Astrocyte (in vitro differentiated cells and primary cell): Measurements from ENCODE around the gene FAM83C. TPM values are rescaled to one million over a fixed set of nuclear protein-coding genes. Genes with fewer than 3 reads are reported as not detected.

Experiments used
- DNase-seq: peaks from one replicate; pipeline ENCODE4 v3.0.0-alpha.2; 2010; ENCODE audit warnings: low read depth
- FAIRE-seq: peaks from 2 replicates; lab custom pipeline; 2011; peaks lifted over from hg19 to GRCh38; lab: Jason Lieb, UNC
- H2AFZ ChIP-seq: 2 replicates; pipeline ENCODE4 v1.6.0; 2012; ENCODE audit warnings: low read depth, low read length, inconsistent platforms
- H3K27ac ChIP-seq: 2 replicates; pipeline ENCODE4 v1.5.1; 2011; ENCODE audit warnings: low read depth, low read length, inconsistent platforms
- H3K27me3 ChIP-seq: 2 replicates; pipeline ENCODE4 v1.6.0; 2011; ENCODE audit warnings: low read length, inconsistent platforms; ENCODE audit not compliant: insufficient read depth
- H3K36me3 ChIP-seq: 2 replicates; pipeline ENCODE4 v1.5.1; 2011; ENCODE audit warnings: low read length, inconsistent platforms; ENCODE audit not compliant: insufficient read depth
- H3K4me1 ChIP-seq: 2 replicates; pipeline ENCODE4 v1.5.1; 2011; ENCODE audit warnings: low read length, inconsistent platforms; ENCODE audit not compliant: insufficient read depth
- H3K4me2 ChIP-seq: 2 replicates; pipeline ENCODE4 v1.6.0; 2012; ENCODE audit warnings: low read length, inconsistent platforms
- H3K4me3 ChIP-seq: 2 replicates; pipeline ENCODE4 v1.5.1; 2011; ENCODE audit warnings: low read depth, mild to moderate bottlenecking, low read length, inconsistent platforms; ENCODE audit not compliant: insufficient read depth
- H3K79me2 ChIP-seq: 2 replicates; pipeline ENCODE4 v1.6.0; 2012; ENCODE audit warnings: mild to moderate bottlenecking, low read length, inconsistent platforms; ENCODE audit not compliant: insufficient read depth
- H3K9ac ChIP-seq: 2 replicates; pipeline ENCODE4 v1.6.0; 2012; ENCODE audit warnings: mild to moderate bottlenecking, low read length, inconsistent platforms
- H3K9me3 ChIP-seq: 2 replicates; pipeline ENCODE4 v1.5.1; 2012; ENCODE audit warnings: low read depth, mild to moderate bottlenecking, low read length, inconsistent platforms; ENCODE audit not compliant: insufficient read depth
- H4K20me1 ChIP-seq: 2 replicates; pipeline ENCODE4 v1.6.0; 2012; ENCODE audit warnings: low read length, inconsistent platforms; ENCODE audit not compliant: insufficient read depth
- H3K27ac Mint-ChIP-seq: one replicate; pipeline ENCODE4 v1.8.0; 2021; ENCODE audit warnings: mild to moderate bottlenecking, mixed read lengths; ENCODE audit not compliant: unreplicated experiment
- H3K27me3 Mint-ChIP-seq: one replicate; pipeline ENCODE4 v1.8.0; 2021; ENCODE audit warnings: low read depth, mixed read lengths; ENCODE audit not compliant: unreplicated experiment
- H3K36me3 Mint-ChIP-seq: one replicate; pipeline ENCODE4 v1.8.0; 2021; ENCODE audit warnings: low read depth, mixed read lengths; ENCODE audit not compliant: unreplicated experiment
- H3K4me1 Mint-ChIP-seq: one replicate; pipeline ENCODE4 v1.8.0; 2021; ENCODE audit warnings: low read depth, mixed read lengths; ENCODE audit not compliant: unreplicated experiment
- H3K4me3 Mint-ChIP-seq: one replicate; pipeline ENCODE4 v1.8.0; 2021; ENCODE audit warnings: mild to moderate bottlenecking, moderate library complexity, mixed read lengths; ENCODE audit not compliant: unreplicated experiment
- H3K9me3 Mint-ChIP-seq: one replicate; pipeline ENCODE4 v1.8.0; 2021; ENCODE audit warnings: mild to moderate bottlenecking, mixed read lengths; ENCODE audit not compliant: unreplicated experiment
- EZH2 ChIP-seq: IDR thresholded peaks from 2 replicates; pipeline ENCODE4 v1.6.1; 2012; ENCODE audit warnings: mild to moderate bottlenecking, low read length, inconsistent platforms; ENCODE audit not compliant: insufficient read depth
- total RNA-seq: library from RNA; stranded (reverse); gene quantifications from 2 replicates; pipeline ENCODE4 v1.2.1, GENCODE V29; 2021
- TF ChIP-seq, protein P1 (sequence below): IDR thresholded peaks from 2 replicates; pipeline ENCODE4 v1.5.1; 2011; ENCODE audit warnings: low read depth, mild to moderate bottlenecking, inconsistent platforms, low read length, moderate library complexity; ENCODE audit not compliant: insufficient read depth

Gene FAM83C
- total RNA-seq, 1 donor from 2014 or later: not detected

GRCh38 chr20:35311409-35311808, 19.2 kb upstream of the FAM83C start:
- FAIRE-seq: no peak

GRCh38 chr20:35307666-35308653, 15.7 kb upstream of the FAM83C start:
- TF ChIP-seq, protein P1, sequence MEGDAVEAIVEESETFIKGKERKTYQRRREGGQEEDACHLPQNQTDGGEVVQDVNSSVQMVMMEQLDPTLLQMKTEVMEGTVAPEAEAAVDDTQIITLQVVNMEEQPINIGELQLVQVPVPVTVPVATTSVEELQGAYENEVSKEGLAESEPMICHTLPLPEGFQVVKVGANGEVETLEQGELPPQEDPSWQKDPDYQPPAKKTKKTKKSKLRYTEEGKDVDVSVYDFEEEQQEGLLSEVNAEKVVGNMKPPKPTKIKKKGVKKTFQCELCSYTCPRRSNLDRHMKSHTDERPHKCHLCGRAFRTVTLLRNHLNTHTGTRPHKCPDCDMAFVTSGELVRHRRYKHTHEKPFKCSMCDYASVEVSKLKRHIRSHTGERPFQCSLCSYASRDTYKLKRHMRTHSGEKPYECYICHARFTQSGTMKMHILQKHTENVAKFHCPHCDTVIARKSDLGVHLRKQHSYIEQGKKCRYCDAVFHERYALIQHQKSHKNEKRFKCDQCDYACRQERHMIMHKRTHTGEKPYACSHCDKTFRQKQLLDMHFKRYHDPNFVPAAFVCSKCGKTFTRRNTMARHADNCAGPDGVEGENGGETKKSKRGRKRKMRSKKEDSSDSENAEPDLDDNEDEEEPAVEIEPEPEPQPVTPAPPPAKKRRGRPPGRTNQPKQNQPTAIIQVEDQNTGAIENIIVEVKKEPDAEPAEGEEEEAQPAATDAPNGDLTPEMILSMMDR: no peak
- no peak for TF ChIP-seq EZH2
- DNase-seq: peak; percentile 79
- Histone ChIP-seq H3K9ac (peak overlapping the region; percentile 81), H3K4me3 (no peak overlapping the region), H3K4me1 (peaks cover 85% of the 10 kb centered on the region), H3K27me3 (no peaks in the 10 kb centered on the region), H3K9me3 (no peaks in the 10 kb centered on the region), H3K27ac (peak overlapping the region; percentile 100), H4K20me1 (no peaks in the 10 kb centered on the region), H3K79me2 (peaks cover 8% of the 10 kb centered on the region), H3K4me2 (peak overlapping the region; percentile 46), H2AFZ (no peak overlapping the region), H3K36me3 (no peaks in the 10 kb centered on the region)
- H3K27me3 Mint-ChIP-seq: no peaks in the 10 kb centered on the region
- peaks cover 11% of the 10 kb centered on the region for H3K36me3 Mint-ChIP-seq
- peaks cover 3% of the 10 kb centered on the region for H3K9me3 Mint-ChIP-seq
- H3K27ac Mint-ChIP-seq: peak overlapping the region; percentile 100
- no peak overlapping the region for H3K4me3 Mint-ChIP-seq
- FAIRE-seq: peak; percentile 5
- H3K4me1 Mint-ChIP-seq: peaks cover 75% of the 10 kb centered on the region

More at GRCh38 chr20:35311409-35311808, 19.2 kb upstream of the FAM83C start:
- Histone ChIP-seq H3K79me2 (peaks cover 8% of the 10 kb centered on the region), H2AFZ (no peak overlapping the region), H3K4me2 (peak overlapping the region; percentile 42), H3K36me3 (no peaks in the 10 kb centered on the region), H3K9me3 (no peaks in the 10 kb centered on the region), H3K9ac (peak overlapping the region; percentile 73), H4K20me1 (no peaks in the 10 kb centered on the region), H3K27ac (peak overlapping the region; percentile 92), H3K27me3 (no peaks in the 10 kb centered on the region), H3K4me3 (no peak overlapping the region), H3K4me1 (peaks cover 73% of the 10 kb centered on the region)
- peaks cover 11% of the 10 kb centered on the region for H3K36me3 Mint-ChIP-seq
- H3K27ac Mint-ChIP-seq: peak overlapping the region; percentile 73
- no peak for TF ChIP-seq EZH2
- TF ChIP-seq, protein P1: no peak
- peak; percentile 64 for DNase-seq
- H3K4me3 Mint-ChIP-seq: no peak overlapping the region
- no peaks in the 10 kb centered on the region for H3K27me3 Mint-ChIP-seq
- H3K9me3 Mint-ChIP-seq: peaks cover 3% of the 10 kb centered on the region
- H3K4me1 Mint-ChIP-seq: peaks cover 66% of the 10 kb centered on the region
